GM18519 (cell line): ENCODE measurements around the gene TLX2.
"Not testable (repeated sequence)": the region's sequence is repeated elsewhere in the genome, so short reads cannot be mapped to it uniquely, and the experiment has no call there.

Source experiments
- ATAC-seq: cut with Tn5 transposase; IDR thresholded peaks from one replicate; pipeline ENCODE4 v1.9.1; 2021; ENCODE audit warnings: mild to moderate bottlenecking, moderate library complexity; ENCODE audit not compliant: unreplicated experiment, low FRiP score

Gene TLX2

GRCh38 chr2:74514368-74515270 is at the start of gene TLX2:
TLX2 (plus strand) TSS chr2:74514450; CDS start chr2:74514807, 357 bp downstream.
- no peak for ATAC-seq

DNA sequence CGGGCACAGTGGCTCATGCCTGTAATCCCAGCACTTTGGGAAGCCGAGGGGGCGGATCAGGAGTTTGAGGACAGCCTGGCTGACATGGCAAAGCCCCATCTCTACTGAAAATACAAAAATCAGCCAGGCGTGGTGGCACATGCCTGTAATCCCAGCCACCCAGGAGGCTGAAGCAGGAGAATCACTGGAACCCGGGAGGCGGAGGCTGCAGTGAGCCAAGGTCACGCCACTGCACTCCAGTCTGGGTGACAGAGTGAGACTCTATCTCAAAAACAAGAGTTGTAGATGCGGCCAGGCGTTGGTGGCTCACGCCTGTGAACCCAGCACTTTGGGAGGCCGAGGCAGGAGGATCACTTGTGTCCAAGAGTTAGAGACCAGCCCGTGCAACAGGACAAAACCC is 43.5 kb upstream of the TLX2 start:
- not testable (repeated sequence) for ATAC-seq

- ATAC-seq, result no peak
These were observed 42.8 kb upstream of the TLX2 start for GRCh38 chr2:74471332-74472065.

- ATAC-seq, result peak; percentile 57
These were observed 41.9 kb upstream of the TLX2 start, which contains the start of gene MRPL53 for GRCh38 chr2:74472086-74472944. MRPL53 (minus strand) TSS chr2:74472680; CDS start chr2:74472660, 20 bp downstream.

DNA sequence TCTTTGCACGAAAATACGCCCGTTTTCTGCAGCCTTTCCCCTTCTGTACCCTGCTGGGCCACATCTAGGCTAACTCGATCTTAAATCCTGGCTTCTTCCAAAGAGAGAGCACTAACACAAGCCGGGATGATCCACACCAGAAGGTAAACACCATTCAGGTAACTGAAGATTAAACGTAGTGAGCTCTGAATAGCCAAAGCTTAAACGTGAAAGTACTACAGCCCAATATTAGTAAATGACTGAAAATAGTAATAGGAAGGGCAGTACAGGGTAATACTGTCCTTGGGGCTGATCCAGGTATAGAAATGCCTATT is 41.3 kb upstream of the TLX2 start:
- no peak for ATAC-seq

DNA sequence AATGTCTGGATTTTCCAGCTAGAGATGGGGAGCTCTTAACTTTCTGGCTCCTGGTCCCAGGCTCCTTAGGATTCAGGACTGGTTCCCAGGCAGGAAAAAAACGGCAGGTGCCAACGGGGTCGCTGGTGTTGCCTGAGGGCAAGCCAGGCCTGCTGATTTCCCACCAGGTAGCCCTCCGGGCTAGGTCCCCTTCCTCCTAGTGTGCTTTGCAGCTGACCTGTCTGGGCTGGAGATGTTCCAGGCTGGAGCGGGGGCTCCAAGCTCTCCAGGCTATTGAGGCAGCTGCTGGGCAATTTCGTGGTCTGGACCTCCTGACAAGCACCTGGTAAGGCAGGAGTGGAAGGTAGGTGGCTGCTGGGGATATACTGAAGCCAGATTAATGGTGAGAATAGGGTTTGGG is 39.8 kb upstream of the TLX2 start:
- no peak for ATAC-seq

DNA sequence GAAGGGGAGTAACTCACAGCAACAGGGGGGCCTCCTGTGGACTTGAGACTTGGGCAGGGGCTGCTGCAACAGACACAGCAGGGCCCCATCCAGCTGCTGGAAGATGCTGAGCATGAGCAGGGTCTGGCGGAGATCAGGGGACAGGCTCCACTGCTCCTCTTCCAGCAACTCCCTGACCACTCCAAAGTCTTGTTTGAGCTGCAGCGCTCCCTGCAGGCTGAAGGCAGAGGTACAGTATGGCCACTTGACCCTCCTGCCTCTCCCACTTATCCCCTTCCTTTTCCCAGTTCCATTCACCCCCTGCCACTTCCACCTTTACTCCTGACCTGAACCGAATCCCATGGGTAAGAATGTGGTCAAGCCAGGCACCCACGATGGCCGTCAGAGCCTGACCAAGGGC is 39.4 kb upstream of the TLX2 start:
- ATAC-seq, result no peak

DNA sequence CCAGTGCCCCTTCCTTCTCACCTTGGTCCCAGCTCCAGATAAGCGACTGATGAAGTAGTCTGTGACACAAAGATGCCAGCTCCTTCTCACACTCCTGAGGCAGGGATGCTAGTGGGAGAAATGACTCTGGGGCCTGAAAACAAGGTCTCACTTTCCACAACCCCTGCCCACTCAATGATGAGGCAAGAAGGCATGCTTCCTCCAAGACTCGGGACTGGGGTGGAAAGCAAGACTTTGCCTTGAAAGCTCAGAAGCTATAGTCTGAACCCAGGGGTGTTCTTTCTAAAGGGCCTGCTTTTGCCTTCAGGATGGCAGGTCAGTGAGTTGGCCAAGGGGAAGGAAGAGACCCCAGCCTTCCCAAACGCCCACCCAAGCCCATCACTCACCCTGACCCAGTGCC is 32.8 kb upstream of the TLX2 start:
- ATAC-seq, result no peak

DNA sequence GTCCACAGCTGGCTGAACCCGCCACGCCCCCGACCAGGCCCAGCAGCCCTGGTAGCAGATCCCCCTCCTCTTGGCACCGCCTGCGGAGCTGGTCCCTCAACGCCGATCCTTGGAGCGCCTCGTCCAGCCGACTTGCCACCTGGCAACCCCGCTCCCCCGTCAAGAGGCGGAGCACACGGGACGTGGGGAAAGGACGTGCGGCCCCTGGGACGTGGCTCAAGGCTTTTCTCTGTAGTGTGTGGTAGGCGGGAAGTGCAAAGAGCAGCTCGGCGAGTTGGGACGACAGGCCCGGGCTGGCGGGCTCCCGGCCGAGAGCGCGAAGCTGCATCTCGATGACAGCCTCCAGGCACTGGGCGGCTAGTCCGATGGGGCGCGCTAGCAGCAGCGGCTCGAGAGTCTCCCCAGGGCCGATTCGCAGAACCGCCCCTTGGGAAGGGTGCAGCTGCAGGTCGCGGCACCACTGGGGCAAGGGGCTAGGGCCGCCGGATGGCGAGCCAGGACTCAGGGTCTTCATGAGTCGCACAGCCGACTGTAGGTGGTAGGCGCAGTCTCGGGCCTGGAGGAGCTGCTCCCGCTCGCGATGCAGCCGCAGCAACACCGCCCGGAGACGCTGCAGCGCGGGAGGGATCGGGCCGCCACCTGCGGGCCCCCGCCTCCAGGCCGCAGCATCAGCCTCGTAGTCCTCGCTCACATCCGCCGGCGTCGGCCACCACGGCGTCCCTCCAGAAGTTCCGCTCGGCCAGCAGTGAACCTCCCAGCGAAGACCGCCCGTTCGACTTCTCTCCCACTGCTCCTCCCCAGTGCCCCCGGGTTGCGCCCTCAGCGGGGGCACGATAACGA is 32.1 kb upstream of the TLX2 start:
- ATAC-seq, result peak; percentile 34

GRCh38 chr2:74482801-74483674 is 31.2 kb upstream of the TLX2 start, which contains the start of the genes CCDC142 and TTC31:
CCDC142 (minus strand) TSS chr2:74482998; CDS start chr2:74482837, 161 bp downstream.
TTC31 (plus strand) TSS chr2:74483081; CDS start chr2:74483096, 15 bp downstream.
- ATAC-seq, result peak; percentile 67

- ATAC-seq, result not testable (repeated sequence)
These were observed 30.5 kb upstream of the TLX2 start for GRCh38 chr2:74483675-74484164.

DNA sequence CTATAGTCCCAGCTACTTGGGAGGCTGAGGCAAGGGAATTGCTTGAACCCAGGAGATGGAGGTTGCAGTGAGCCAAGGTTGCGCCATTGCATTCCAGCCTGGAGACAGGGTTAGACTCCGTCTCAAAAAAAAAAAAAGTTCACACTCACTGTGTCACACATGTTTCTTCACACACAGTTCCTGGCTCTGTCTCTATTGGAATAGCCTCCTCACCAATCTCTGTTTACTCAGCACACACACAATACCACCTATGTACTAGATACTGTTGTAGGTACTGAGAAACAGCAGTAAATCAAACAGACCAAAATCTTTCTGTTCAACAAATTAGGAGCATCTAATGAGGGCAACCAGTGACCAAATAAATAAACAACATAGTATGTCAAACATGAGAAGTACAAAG is 28.1 kb upstream of the TLX2 start:
- ATAC-seq, result no peak

DNA sequence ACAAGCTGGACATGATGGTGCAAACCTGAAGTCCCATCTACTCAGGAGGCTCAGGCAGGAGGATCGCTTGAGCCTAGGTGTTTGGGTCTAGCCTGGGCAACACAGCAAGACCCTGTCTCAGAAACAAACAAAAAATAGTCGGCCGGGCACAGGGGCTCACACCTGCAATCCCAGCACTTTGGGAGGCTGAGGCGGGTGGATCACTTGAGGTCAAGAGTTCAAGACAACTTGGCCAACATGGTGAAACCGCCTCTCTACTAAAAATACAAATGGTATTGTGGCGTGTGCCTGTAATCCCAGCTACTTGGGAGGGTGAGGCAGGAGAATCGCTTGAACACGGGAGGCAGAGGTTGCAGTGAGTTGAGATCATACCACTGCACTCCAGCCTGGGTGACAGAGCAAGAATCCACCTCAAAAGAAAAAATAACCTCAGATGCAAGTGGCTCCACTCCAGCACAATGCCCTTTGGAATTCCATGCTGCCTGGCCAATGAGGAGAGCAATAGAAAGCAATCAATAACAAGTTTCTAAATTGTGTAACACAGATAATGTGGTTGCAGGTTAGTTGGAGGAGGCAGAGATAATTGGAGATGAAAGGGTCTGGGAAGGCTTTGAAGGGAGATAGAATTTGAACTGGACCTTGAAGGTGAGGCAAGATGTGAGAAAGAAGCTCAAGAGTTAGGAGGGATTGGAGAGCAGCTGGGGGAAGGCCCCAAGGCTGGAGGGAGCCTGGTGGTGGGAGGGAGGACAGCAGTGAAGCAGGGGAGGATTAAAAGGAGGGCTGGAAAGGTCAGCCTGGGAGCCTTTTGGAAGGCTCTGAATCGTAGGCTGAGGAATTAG is 25.4 kb upstream of the TLX2 start:
- ATAC-seq, result no peak

- no peak for ATAC-seq
These were observed 24.3 kb upstream of the TLX2 start for GRCh38 chr2:74489906-74490305.

DNA sequence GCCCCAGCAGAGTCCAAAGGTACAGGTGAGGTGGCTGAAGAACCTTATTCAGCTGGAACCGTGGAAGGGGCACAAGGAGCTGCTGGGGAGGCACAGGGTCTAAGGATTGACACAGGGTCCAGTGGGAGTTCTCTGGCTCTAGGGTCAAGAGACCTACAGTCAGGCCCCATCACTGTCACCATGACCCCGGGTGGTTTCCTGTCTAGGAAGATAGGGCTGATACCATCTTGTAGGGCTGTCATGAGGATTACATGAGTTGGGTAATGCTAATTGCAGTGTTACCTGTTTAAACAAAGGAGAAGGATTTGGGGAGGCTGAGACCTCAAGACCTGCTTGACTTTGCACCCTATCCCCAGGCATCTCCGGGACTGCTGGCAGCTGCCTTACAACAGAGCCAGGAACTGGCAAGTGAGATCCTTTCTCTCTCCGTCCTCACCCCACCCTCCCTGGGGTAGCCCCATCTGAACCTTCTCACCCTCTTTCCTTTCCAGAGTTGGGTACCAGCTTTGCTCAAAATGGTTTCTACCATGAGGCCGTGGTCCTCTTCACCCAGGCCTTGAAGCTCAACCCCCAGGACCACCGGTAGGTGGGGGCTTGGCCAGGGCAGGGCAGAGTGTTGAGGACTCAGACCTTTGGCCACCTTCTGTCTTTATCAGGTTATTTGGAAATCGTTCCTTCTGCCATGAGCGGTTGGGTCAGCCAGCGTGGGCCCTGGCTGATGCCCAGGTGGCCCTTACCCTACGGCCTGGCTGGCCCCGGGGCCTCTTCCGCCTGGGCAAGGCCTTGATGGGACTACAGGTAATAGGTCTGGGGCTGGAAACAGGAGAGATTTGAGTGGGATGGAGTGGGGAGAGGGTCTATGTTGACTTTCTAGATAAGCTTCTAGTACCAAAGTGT is 22.4 kb upstream of the TLX2 start:
- no peak for ATAC-seq

DNA sequence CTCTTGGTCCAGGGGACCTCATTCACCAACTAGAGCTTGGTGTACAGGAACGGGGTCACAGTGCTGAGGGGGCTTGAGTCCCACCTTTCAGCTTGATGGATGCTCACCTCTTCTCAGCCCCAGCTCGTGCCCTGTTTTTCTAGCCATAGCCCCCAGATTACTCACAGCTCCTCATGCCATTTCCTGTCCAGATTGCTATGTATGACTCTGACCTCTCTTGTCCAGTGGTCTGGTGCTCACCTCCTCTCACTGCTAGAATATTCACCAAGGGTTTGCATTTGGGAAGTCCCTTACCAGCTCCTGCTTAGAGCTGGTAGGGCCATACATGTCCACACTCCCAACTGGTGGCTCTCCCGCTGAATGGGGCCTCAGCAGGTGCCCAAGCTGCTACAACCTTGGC is 20.7 kb upstream of the TLX2 start:
- no peak for ATAC-seq

GRCh38 chr2:74495440-74495839 is 18.8 kb upstream of the TLX2 start:
- ATAC-seq, result no peak
